Kidney capillary endothelial cell (primary cell): ENCODE data around the gene SLC22A16.

ENCODE experiments used
- DNase-seq: peaks from one replicate; pipeline ENCODE4 v3.0.0-alpha.2; 2018; ENCODE audit warnings: low spot score

Gene SLC22A16

GRCh38 chr6:110401585-110402176, 74.7 kb downstream of the SLC22A16 start:
- DNase-seq = no peak

DNA sequence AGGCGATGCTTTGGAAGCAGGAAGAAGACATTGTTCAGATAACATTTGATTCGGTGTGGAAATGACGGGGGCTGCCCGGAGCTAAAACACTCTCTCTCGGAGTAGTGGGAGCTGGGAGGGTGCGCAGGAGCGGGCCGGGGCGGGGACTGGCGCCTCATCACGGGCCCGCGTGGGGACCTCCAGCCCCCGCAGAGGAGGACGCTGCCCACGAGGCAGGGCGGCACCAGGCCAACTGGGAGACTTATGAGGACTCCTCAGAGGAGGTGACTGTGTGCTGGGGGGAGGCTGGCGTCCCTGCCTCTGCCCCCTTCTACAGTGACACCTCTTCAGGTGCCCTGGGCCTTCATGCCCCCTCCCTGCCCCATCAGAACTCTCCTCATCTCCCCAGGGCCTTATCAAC, 76.2 kb downstream of the SLC22A16 start:
- no peak for DNase-seq

DNA sequence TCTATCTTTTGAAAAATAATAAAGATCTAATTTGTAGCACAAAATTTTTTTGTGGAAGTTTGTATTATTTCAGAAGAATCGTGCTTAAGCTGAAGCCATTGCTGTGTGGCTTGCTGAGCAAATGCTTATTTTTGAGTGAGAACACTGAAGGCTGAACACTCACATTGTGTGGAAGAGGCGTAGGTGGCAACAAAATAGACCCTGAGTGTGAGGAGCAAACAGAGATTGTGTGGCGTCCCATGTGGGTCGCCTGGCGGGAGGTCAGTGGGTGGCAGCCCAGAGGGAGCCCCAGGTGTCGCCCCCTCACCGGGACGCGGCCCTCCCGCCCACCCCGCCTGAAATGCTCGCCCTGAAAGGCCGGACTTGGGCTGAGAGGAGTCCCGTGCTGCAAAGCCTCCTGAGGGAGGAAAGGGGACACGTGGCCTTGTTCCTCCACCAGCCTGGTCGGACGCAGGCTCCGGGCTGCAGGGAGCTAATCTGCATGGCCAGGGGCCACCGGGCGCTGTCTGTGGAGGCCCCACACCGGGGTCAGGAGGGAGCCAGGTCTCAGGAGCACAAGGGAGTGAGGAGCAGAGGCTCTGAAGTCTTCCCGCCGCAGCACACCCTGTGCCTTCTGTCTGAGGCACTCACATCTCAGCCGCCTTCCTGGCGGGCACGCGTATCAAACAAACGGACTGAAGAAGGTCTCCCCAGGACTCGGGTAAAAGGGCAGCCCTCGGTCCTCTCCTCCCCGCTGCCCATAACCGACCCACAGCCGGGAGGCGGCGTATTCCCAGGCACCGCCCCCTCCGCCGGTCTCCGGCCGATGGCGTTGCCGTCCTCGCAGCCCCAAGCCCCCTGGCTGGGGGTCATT, 77.0 kb downstream of the SLC22A16 start:
- DNase-seq = no peak

GRCh38 chr6:110398778-110399177, 77.6 kb downstream of the SLC22A16 start:
- DNase-seq = peak; percentile 55

- DNase-seq = no peak
These were observed 81.2 kb downstream of the SLC22A16 start for GRCh38 chr6:110395221-110395620.

GRCh38 chr6:110394409-110394808, 82.0 kb downstream of the SLC22A16 start:
- DNase-seq = no peak

- no peak for DNase-seq
These were observed 83.7 kb downstream of the SLC22A16 start for GRCh38 chr6:110392727-110393126.

DNA sequence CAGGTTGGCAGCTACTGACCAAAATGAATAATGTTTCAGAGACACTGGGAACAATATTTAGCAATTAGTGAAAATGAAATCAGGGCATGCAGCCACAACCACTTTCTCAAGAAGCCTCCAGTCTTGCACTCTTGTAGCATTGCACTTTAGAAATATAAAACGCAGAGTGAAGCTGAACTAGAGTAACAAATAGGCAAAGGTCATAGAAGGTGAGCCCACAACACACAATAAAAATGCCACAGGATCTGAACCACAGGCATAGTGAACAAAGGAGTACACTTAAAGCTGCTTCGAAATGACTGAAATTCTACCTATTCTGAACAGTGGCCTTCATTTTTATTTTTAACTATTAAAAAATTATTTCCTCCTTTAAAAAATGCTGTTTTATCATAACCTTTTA, 86.0 kb downstream of the SLC22A16 start:
- DNase-seq = no peak

DNA sequence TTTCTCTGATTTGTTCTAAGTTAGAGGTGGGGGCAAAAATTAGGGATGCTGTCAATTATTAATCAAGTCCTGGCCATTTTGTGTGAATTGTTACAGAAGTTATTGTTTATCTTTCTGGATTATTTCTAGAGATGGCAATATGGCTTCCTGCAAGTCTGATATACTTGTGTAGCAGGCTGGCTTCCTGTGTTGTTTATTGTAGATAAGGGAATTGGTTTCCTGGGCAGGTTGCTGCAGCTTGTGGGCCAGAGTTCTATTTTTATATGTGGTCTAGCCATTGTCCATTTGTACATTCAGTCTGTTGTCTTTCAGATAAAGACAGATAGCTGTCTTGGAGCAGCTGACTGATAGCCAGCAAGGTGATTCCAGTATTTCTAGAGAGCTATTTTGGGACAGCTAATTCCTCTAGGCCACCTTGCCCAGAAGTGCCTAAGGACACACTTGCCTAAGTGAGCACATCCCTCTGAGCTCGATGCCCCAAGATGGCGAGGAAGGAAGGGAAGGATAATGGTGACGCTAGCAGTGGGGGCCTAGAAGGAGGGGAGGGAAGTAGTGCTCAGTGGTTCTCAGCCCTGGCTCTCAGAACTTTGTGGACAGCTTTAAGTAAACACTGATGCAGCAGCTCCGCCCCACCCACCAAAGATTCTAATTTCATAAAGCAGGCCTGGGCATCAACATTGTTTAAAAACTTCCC, 86.6 kb downstream of the SLC22A16 start:
- peak; percentile 33 for DNase-seq

GRCh38 chr6:110387986-110388385, 88.4 kb downstream of the SLC22A16 start:
- no peak for DNase-seq

DNA sequence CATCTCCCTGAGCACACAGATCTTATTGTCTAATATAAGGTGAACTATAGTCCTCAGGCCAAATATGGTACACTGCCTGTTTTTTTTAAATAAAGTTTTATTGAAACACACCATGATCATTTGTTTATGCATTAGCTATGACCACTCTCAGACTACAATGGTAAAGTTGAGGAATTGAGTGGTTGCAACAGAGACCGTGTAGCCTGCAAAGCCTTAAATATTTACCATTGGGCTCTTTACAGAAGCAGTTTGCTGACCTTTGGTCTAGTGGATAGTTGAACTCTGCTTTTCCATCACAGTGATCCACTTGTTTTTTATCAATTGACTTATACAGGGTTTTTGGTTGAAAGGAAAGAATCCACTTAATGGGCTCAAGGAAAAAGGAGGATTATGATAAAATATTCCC, 91.0 kb downstream of the SLC22A16 start:
- DNase-seq = no peak

DNA sequence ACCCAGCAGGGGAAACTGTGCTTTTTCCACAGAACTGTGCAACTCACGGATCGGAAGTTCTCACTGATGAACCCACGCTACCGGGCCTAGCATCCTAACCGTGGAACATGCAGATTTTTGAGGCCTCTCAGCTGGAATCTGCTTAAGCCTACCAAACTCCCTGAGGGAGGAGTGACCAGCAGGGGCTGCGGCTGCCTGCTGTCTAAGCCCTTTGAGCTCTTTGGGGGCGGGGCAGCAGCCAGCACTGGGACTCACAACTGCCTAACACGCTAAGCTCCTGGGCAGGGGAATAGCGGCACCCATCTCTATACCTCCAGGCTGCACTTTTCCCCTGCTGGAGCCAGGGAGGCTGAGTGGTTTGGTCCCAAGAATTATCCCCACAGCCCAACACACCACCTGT, 97.9 kb downstream of the SLC22A16 start:
- DNase-seq = no peak
